ENCODE data around the gene ANK2.

The ANK2 gene

GRCh38 chr4:113248320-113248719 is 198.9 kb downstream of the ANK2 start:
- no peaks in the 10 kb centered on the region for H3K27me3 ChIP-seq (ENCODE audit: low read length)
- no peak overlapping the region for H3K27ac ChIP-seq (ENCODE audit: low read depth, low read length)
- H3K36me3 ChIP-seq (ENCODE audit: low read length): no peaks in the 10 kb centered on the region
- H3K79me2 ChIP-seq (ENCODE audit: insufficient read depth, low read length): no peaks in the 10 kb centered on the region
- H3K4me3 ChIP-seq (ENCODE audit: insufficient read depth, low read length, poor library complexity, severe bottlenecking): no peak overlapping the region
- H3F3A ChIP-seq (ENCODE audit: insufficient read depth): no peaks in the 10 kb centered on the region
- H3K4me2 ChIP-seq (ENCODE audit: low read depth, low read length, poor library complexity, severe bottlenecking): no peak overlapping the region
- H4K20me1 ChIP-seq (ENCODE audit: low read depth, low read length): no peaks in the 10 kb centered on the region
- H2AFZ ChIP-seq (ENCODE audit: low read depth, low read length, severe bottlenecking): no peak overlapping the region
- TF ChIP-seq EZH2phosphoT487 (conservative IDR thresholded peaks at IDR 0.05; ENCODE audit: low read length) (no peak), CTCF (IDR thresholded peaks at IDR 0.05; ENCODE audit: insufficient read depth, low read length, poor library complexity, severe bottlenecking) (no peak)
- H3K9me2 ChIP-seq (replicated peaks; ENCODE audit: insufficient read depth, low read length): no peaks in the 10 kb centered on the region
- H3K9ac ChIP-seq (ENCODE audit: low read length): no peak overlapping the region
- no peaks in the 10 kb centered on the region for H3K9me3 ChIP-seq (ENCODE audit: insufficient read depth, low read length)

GRCh38 chr4:113255628-113256027 is 206.2 kb downstream of the ANK2 start:
- Histone ChIP-seq H3K9me2 (replicated peaks; ENCODE audit: insufficient read depth, low read length) (no peaks in the 10 kb centered on the region), H3K27ac (ENCODE audit: low read depth, low read length) (no peak overlapping the region), H3K4me3 (ENCODE audit: insufficient read depth, low read length, poor library complexity, severe bottlenecking) (no peak overlapping the region), H3K4me2 (ENCODE audit: low read depth, low read length, poor library complexity, severe bottlenecking) (no peak overlapping the region), H3K27me3 (ENCODE audit: low read length) (no peaks in the 10 kb centered on the region), H3F3A (ENCODE audit: insufficient read depth) (no peaks in the 10 kb centered on the region), H3K9ac (ENCODE audit: low read length) (no peak overlapping the region), H2AFZ (ENCODE audit: low read depth, low read length, severe bottlenecking) (no peak overlapping the region), H4K20me1 (ENCODE audit: low read depth, low read length) (no peaks in the 10 kb centered on the region), H3K79me2 (ENCODE audit: insufficient read depth, low read length) (no peaks in the 10 kb centered on the region), H3K36me3 (ENCODE audit: low read length) (no peaks in the 10 kb centered on the region), H3K9me3 (ENCODE audit: insufficient read depth, low read length) (no peaks in the 10 kb centered on the region)
- TF ChIP-seq CTCF (IDR thresholded peaks at IDR 0.05; ENCODE audit: insufficient read depth, low read length, poor library complexity, severe bottlenecking) (no peak), EZH2phosphoT487 (conservative IDR thresholded peaks at IDR 0.05; ENCODE audit: low read length) (no peak)

GRCh38 chr4:113256946-113257345 is 207.5 kb downstream of the ANK2 start:
- no peaks in the 10 kb centered on the region for H3F3A ChIP-seq (ENCODE audit: insufficient read depth)
- H3K9ac ChIP-seq (ENCODE audit: low read length): no peak overlapping the region
- H3K27me3 ChIP-seq (ENCODE audit: low read length): no peaks in the 10 kb centered on the region
- H3K9me3 ChIP-seq (ENCODE audit: insufficient read depth, low read length): no peaks in the 10 kb centered on the region
- H3K36me3 ChIP-seq (ENCODE audit: low read length): no peaks in the 10 kb centered on the region
- no peak overlapping the region for H3K27ac ChIP-seq (ENCODE audit: low read depth, low read length)
- TF ChIP-seq CTCF (IDR thresholded peaks at IDR 0.05; ENCODE audit: insufficient read depth, low read length, poor library complexity, severe bottlenecking): no peak
- TF ChIP-seq EZH2phosphoT487 (conservative IDR thresholded peaks at IDR 0.05; ENCODE audit: low read length): no peak
- no peaks in the 10 kb centered on the region for H3K9me2 ChIP-seq (replicated peaks; ENCODE audit: insufficient read depth, low read length)
- no peak overlapping the region for H3K4me2 ChIP-seq (ENCODE audit: low read depth, low read length, poor library complexity, severe bottlenecking)
- no peak overlapping the region for H3K4me3 ChIP-seq (ENCODE audit: insufficient read depth, low read length, poor library complexity, severe bottlenecking)
- H4K20me1 ChIP-seq (ENCODE audit: low read depth, low read length): no peaks in the 10 kb centered on the region
- H3K79me2 ChIP-seq (ENCODE audit: insufficient read depth, low read length): no peaks in the 10 kb centered on the region
- H2AFZ ChIP-seq (ENCODE audit: low read depth, low read length, severe bottlenecking): no peak overlapping the region

Data from SU-DHL-6 (cell line).